ENCODE results near the gene UBAP2L. TPM values are rescaled to one million over a fixed set of nuclear protein-coding genes. Genes with fewer than 3 reads are reported as not detected.
A peak's percentile ranks its signal among the peaks of the same experiment; 100 is the strongest.

The UBAP2L gene
- total and polyA plus RNA-seq, 9 of the 15 experiments (the other 6 are each of a cell fraction or from before 2014, with no cell fraction given): 75.0 to 245 (median 119) TPM

DNA sequence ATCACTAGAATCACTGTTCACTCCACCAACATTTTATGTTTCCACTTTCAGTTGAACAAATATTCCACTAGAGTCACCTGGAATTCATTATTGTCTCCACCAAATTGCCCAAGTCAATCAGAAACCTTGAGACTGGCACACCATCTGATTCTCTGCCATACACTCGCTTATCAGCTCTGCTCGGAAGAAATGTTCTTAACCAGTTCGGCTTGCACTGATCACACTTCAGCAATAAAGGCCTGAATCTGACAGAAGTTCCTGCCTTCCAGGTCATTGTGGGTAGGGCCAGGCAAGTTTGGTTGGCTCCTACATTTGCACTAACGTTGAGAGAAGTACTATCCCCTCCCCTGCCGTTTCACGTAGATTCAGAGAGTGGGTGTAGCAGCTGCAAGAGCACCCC, 38.8 kb upstream of the UBAP2L start:
- POLR2A ChIA-PET: interaction anchor here (0.5 to 2.5 kb wide), 9 partner anchors 9 to 1512 kb away, joined by 3 to 11 read pairs (median 5); partner anchors contain the start of gene RPS27
- H4K20me1 ChIP-seq (replicated peaks; ENCODE audit: control insufficient read depth, insufficient read depth, low read length): peaks cover 55% of the 10 kb centered on the region
- CTCF ChIA-PET (ENCODE audit: low intra/inter-chr PET ratio): no interaction called here
- peak; percentile 55 for FAIRE-seq
- peak overlapping the region; percentile 77 to 94 for H3K9ac ChIP-seq (ENCODE audit: insufficient read depth in 1 of 2, low read depth in 2 of 2, low read length in 2 of 2)
- peaks cover 43% of the 10 kb centered on the region for H3K36me3 ChIP-seq (ENCODE audit: control insufficient read depth, insufficient read depth, low read length)
- H3K27me3 ChIP-seq (ENCODE audit: control insufficient read depth in 2 of 2, insufficient read depth in 2 of 2, low read length in 2 of 2): no peaks in the 10 kb centered on the region
- peak overlapping the region; percentile 90 for H3K27ac ChIP-seq (ENCODE audit: extremely low read depth, low read depth, low read length)
- 0 out of 2 replicates have a peak overlapping the region, but pooled peaks have one; percentile 90 for H2AFZ ChIP-seq (ENCODE audit: low read depth, low read length)
- BruUV-seq (replicated peaks): no TSS peak
- 0% methylated on average over 6 of the region's 6 CpGs for WGBS (ENCODE audit: insufficient coverage, low coverage, missing lambda C conversion rate)
- no peaks in the 10 kb centered on the region; the same call in 1 of the 2 replicates for H3K9me3 ChIP-seq (replicated peaks; ENCODE audit: control insufficient read depth, insufficient read depth, low read depth, low read length)
- DNase-seq (ENCODE audit: extremely low read depth in 1 of 4, low spot score in 3 of 4): no peak
- peaks cover 61% of the 10 kb centered on the region for H3K79me2 ChIP-seq (ENCODE audit: control insufficient read depth, insufficient read depth, low read length)
- in situ Hi-C loops (cut with MboI): no loop called here
- H3K4me1 ChIP-seq (replicated peaks in 1 of 2; ENCODE audit: control insufficient read depth in 2 of 2, insufficient read depth in 2 of 2, low read length in 2 of 2): peaks cover 28 to 58% of the 10 kb centered on the region in 2 experiments
- peak overlapping the region; percentile 71 for H3K4me3 ChIP-seq
- ATAC-seq: no peak
- intact Hi-C loops (cut with micrococcal nuclease): loop anchor here (2.0 to 5.0 kb wide), 3 partner anchors 23 to 190 kb away; partner anchors contain the start of gene RPS27
- peak overlapping the region; percentile 94 for H3K4me2 ChIP-seq (ENCODE audit: insufficient read depth, low read length)
- no peaks in the 10 kb centered on the region for H3K9me1 ChIP-seq (ENCODE audit: control insufficient read depth, insufficient read depth, low read length)
- peak; percentile 40 for TF ChIP-seq CHD1 (IDR thresholded peaks at IDR 0.05; ENCODE audit: low read length)
- peak; percentile 54; the same call in 1 of the 2 replicates for TF ChIP-seq EGR1 (conservative IDR thresholded peaks at IDR 0.05)
- TF ChIP-seq NCOA2 (IDR thresholded peaks at IDR 0.05; ENCODE audit: partially characterized antibody in 2 of 2): no peak
- TF ChIP-seq MEF2A (IDR thresholded peaks at IDR 0.05; ENCODE audit: control insufficient read depth, low read depth, low read length): no peak
- TF ChIP-seq LCOR (CRISPR knock-in tag; IDR thresholded peaks at IDR 0.05): 0 out of 2 replicates have a peak, but pooled peaks have one; percentile 17
- TF ChIP-seq HMBOX1 (IDR thresholded peaks at IDR 0.05): 0 out of 2 replicates have a peak, but pooled peaks have one; percentile 11
- 0 out of 2 replicates have a peak, but pooled peaks have one; percentile 10 for TF ChIP-seq POLR2AphosphoS5 (IDR thresholded peaks at IDR 0.05; ENCODE audit: control insufficient read depth, insufficient read depth, low read depth, low read length)
- TF ChIP-seq ZNF398 (CRISPR knock-in tag; IDR thresholded peaks at IDR 0.05): no peak
- TF ChIP-seq NR2C2 (CRISPR knock-in tag; IDR thresholded peaks at IDR 0.05): 0 out of 2 replicates have a peak, but pooled peaks have one; percentile 33
- TF ChIP-seq NR2C2 (tag; IDR thresholded peaks at IDR 0.05): no peak
- TF ChIP-seq, protein P1, sequence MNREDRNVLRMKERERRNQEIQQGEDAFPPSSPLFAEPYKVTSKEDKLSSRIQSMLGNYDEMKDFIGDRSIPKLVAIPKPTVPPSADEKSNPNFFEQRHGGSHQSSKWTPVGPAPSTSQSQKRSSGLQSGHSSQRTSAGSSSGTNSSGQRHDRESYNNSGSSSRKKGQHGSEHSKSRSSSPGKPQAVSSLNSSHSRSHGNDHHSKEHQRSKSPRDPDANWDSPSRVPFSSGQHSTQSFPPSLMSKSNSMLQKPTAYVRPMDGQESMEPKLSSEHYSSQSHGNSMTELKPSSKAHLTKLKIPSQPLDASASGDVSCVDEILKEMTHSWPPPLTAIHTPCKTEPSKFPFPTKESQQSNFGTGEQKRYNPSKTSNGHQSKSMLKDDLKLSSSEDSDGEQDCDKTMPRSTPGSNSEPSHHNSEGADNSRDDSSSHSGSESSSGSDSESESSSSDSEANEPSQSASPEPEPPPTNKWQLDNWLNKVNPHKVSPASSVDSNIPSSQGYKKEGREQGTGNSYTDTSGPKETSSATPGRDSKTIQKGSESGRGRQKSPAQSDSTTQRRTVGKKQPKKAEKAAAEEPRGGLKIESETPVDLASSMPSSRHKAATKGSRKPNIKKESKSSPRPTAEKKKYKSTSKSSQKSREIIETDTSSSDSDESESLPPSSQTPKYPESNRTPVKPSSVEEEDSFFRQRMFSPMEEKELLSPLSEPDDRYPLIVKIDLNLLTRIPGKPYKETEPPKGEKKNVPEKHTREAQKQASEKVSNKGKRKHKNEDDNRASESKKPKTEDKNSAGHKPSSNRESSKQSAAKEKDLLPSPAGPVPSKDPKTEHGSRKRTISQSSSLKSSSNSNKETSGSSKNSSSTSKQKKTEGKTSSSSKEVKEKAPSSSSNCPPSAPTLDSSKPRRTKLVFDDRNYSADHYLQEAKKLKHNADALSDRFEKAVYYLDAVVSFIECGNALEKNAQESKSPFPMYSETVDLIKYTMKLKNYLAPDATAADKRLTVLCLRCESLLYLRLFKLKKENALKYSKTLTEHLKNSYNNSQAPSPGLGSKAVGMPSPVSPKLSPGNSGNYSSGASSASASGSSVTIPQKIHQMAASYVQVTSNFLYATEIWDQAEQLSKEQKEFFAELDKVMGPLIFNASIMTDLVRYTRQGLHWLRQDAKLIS (CRISPR knock-in tag; IDR thresholded peaks at IDR 0.05): peak; percentile 59; the same call in 1 of the 2 replicates
- 0 out of 2 replicates have a peak, but pooled peaks have one; percentile 15 for TF ChIP-seq MECOM (CRISPR knock-in tag; IDR thresholded peaks at IDR 0.05)
- no peak for TF ChIP-seq SAFB2 (IDR thresholded peaks at IDR 0.05; ENCODE audit: borderline replicate concordance, low read depth, low read length, severe bottlenecking)
